ENCODE measurements around the gene CEMIP. TPM values are rescaled to one million over a fixed set of nuclear protein-coding genes. Genes with fewer than 3 reads are reported as not detected.

The CEMIP gene
- polyA plus RNA-seq, 1 of the 3 experiments (the other 2 are of a cell fraction) = 27.8 TPM

GRCh38 chr15:80828796-80829195, 49.6 kb downstream of the CEMIP start (continued):
- TF ChIP-seq RFX5 (IDR thresholded peaks at IDR 0.05; ENCODE audit: low read length) (no peak), SIN3A (IDR thresholded peaks at IDR 0.05; ENCODE audit: borderline replicate concordance, low read depth, low read length) (no peak)

- CTCF ChIA-PET = interaction anchor here (1.8 kb wide), 1 partner anchor 51 kb away, joined by 5 read pairs; the partner anchor contains the start of gene CEMIP
- no peak overlapping the region for H3K4me2 ChIP-seq
- no peak overlapping the region for H2AFZ ChIP-seq (ENCODE audit: low read depth)
- DNase-seq = no peak
- TF ChIP-seq RFX5 (IDR thresholded peaks at IDR 0.05; ENCODE audit: low read length) = no peak
- no peak for TF ChIP-seq TAF1 (IDR thresholded peaks at IDR 0.05; ENCODE audit: borderline replicate concordance, low read depth, low read length)
- no peak for TF ChIP-seq USF1 (IDR thresholded peaks at IDR 0.05; ENCODE audit: borderline replicate concordance, low read depth)
- no peak for TF ChIP-seq JUND (IDR thresholded peaks at IDR 0.05)
- TF ChIP-seq EZH2phosphoT487 (IDR thresholded peaks at IDR 0.05; ENCODE audit: borderline replicate concordance, low read depth) = no peak
- no peak for TF ChIP-seq MXI1 (IDR thresholded peaks at IDR 0.05; ENCODE audit: low read depth, low read length)
- TF ChIP-seq TEAD4 (IDR thresholded peaks at IDR 0.05; ENCODE audit: borderline replicate concordance, insufficient read depth) = no peak
- TF ChIP-seq GATA2 (CRISPR knock-in tag; IDR thresholded peaks at IDR 0.05) = no peak
- TF ChIP-seq MEF2A (IDR thresholded peaks at IDR 0.05; ENCODE audit: borderline replicate concordance, low read depth) = no peak
- H3K36me3 ChIP-seq (replicated peaks in 1 of 2; ENCODE audit: control insufficient read depth in 1 of 2, insufficient read depth in 2 of 2, low read length in 1 of 2) = no peaks in the 10 kb centered on the region
- H3K27ac ChIP-seq (ENCODE audit: low read depth in 2 of 2, low read length in 1 of 2) = no peak overlapping the region
- no peaks in the 10 kb centered on the region for H3K79me2 ChIP-seq (ENCODE audit: insufficient read depth)
- H3F3A ChIP-seq (replicated peaks; ENCODE audit: insufficient read depth) = no peaks in the 10 kb centered on the region
- H3K9me3 ChIP-seq = no peaks in the 10 kb centered on the region
- no peaks in the 10 kb centered on the region for H3K9me2 ChIP-seq
- no peak overlapping the region for H3K4me3 ChIP-seq (ENCODE audit: low read depth in 2 of 2, low read length in 1 of 2)
- H3K27me3 ChIP-seq (ENCODE audit: insufficient read depth) = no peaks in the 10 kb centered on the region
- H4K20me1 ChIP-seq (ENCODE audit: insufficient read depth) = no peaks in the 10 kb centered on the region
- H3K9ac ChIP-seq = no peak overlapping the region
- POLR2A ChIA-PET = no interaction called here
- peaks cover 0 to 13% of the 10 kb centered on the region in 2 experiments; a peak in 2 of 4 replicates for H3K4me1 ChIP-seq (ENCODE audit: control insufficient read depth in 1 of 2, insufficient read depth in 2 of 2, low read depth in 1 of 2, low read length in 1 of 2)
- 94% methylated on average over 1 of the region's 1 CpG for WGBS (ENCODE audit: low lambda C conversion rate)
Observed at GRCh38 chr15:80830677-80831076, 51.5 kb downstream of the CEMIP start.

- H3K27ac ChIP-seq (ENCODE audit: low read depth in 2 of 2, low read length in 1 of 2) = no peak overlapping the region
- H3K9ac ChIP-seq = no peak overlapping the region
- H3K36me3 ChIP-seq (replicated peaks in 1 of 2; ENCODE audit: control insufficient read depth in 1 of 2, insufficient read depth in 2 of 2, low read length in 1 of 2) = no peaks in the 10 kb centered on the region
- H3K4me3 ChIP-seq (ENCODE audit: low read depth in 2 of 2, low read length in 1 of 2) = no peak overlapping the region
- no peaks in the 10 kb centered on the region for H3K27me3 ChIP-seq (ENCODE audit: insufficient read depth)
- no peaks in the 10 kb centered on the region for H3K9me3 ChIP-seq
- H3K4me2 ChIP-seq = no peak overlapping the region
- H2AFZ ChIP-seq (ENCODE audit: low read depth) = no peak overlapping the region
- 89% methylated on average over 4 of the region's 7 CpGs for whole genome bisulfite sequencing (ENCODE audit: low lambda C conversion rate)
- CTCF ChIA-PET = interaction anchor here (0.8 to 1.8 kb wide), 2 partner anchors 52 to 54 kb away, joined by 3 to 5 read pairs; partner anchors contain the start of gene CEMIP
- H3K4me1 ChIP-seq (ENCODE audit: control insufficient read depth in 1 of 2, insufficient read depth in 2 of 2, low read depth in 1 of 2, low read length in 1 of 2) = peaks cover 0 to 14% of the 10 kb centered on the region in 2 experiments; a peak in 1 of 4 replicates
- H3K79me2 ChIP-seq (ENCODE audit: insufficient read depth) = no peaks in the 10 kb centered on the region
- no peaks in the 10 kb centered on the region for H3K9me2 ChIP-seq
- no peaks in the 10 kb centered on the region for H4K20me1 ChIP-seq (ENCODE audit: insufficient read depth)
- no peaks in the 10 kb centered on the region for H3F3A ChIP-seq (replicated peaks; ENCODE audit: insufficient read depth)
- DNase-seq = no peak
- POLR2A ChIA-PET = no interaction called here
- TF ChIP-seq FOSL2 (IDR thresholded peaks at IDR 0.05; ENCODE audit: borderline replicate concordance, low read depth) (no peak), FOXM1 (IDR thresholded peaks at IDR 0.05; ENCODE audit: low read depth) (no peak), TCF12 (IDR thresholded peaks at IDR 0.05) (no peak), TAF1 (IDR thresholded peaks at IDR 0.05; ENCODE audit: borderline replicate concordance, low read depth, low read length) (no peak), PBX3 (IDR thresholded peaks at IDR 0.05) (no peak), YY1 (IDR thresholded peaks at IDR 0.05; ENCODE audit: low read depth) (no peak), USF1 (IDR thresholded peaks at IDR 0.05; ENCODE audit: borderline replicate concordance, low read depth) (no peak), MEF2A (IDR thresholded peaks at IDR 0.05; ENCODE audit: borderline replicate concordance, low read depth) (no peak), USF2 (IDR thresholded peaks at IDR 0.05; ENCODE audit: borderline replicate concordance, low read depth, low read length) (no peak), NFIC (IDR thresholded peaks at IDR 0.05; ENCODE audit: borderline replicate concordance) (no peak), GATA2 (CRISPR knock-in tag; IDR thresholded peaks at IDR 0.05) (no peak), CHD2 (IDR thresholded peaks at IDR 0.05; ENCODE audit: low read length, partially characterized antibody) (no peak), EZH2phosphoT487 (IDR thresholded peaks at IDR 0.05; ENCODE audit: borderline replicate concordance, low read depth) (no peak), EP300 (IDR thresholded peaks at IDR 0.05; ENCODE audit: borderline replicate concordance in 1 of 2, low read depth in 1 of 2, low read length in 1 of 2) (no peak), TEAD4 (IDR thresholded peaks at IDR 0.05; ENCODE audit: borderline replicate concordance, insufficient read depth) (no peak), MAX (IDR thresholded peaks at IDR 0.05; ENCODE audit: low read depth) (no peak), SIN3A (IDR thresholded peaks at IDR 0.05; ENCODE audit: borderline replicate concordance, low read depth, low read length) (no peak)
Observed at GRCh38 chr15:80831192-80831591, 52.0 kb downstream of the CEMIP start.
